LHCN-M2 (cell line): ENCODE data around the gene OGFOD3. TPM values are rescaled to one million over a fixed set of nuclear protein-coding genes. Genes with fewer than 3 reads are reported as not detected.

Source experiments
- total RNA-seq: library from RNA; depleted of rRNA; stranded (reverse); fragments of >200 nt; gene quantifications from 2 replicates; pipeline ENCODE4 v1.2.3, GENCODE V29; 2014; rRNA removed

Gene OGFOD3
- total RNA-seq, 1 experiment from 2014 or later = 28.7 TPM

Other genes with a start within 250 kb of the OGFOD3 start
- gene CCDC57, start 205.7 kb downstream of the OGFOD3 start, total RNA-seq = 11.0 and 13.5 TPM in 2 replicates
- 497 and 711 TPM in 2 replicates for gene SLC16A3, start 189.5 kb downstream of the OGFOD3 start, total RNA-seq
- 38.9 and 51.3 TPM in 2 replicates for gene CSNK1D, start 144.9 kb downstream of the OGFOD3 start, total RNA-seq
- gene CD7, start 101.0 kb downstream of the OGFOD3 start, total RNA-seq = 0.92 and 1.6 TPM in 2 replicates
- gene SECTM1, start 84.8 kb downstream of the OGFOD3 start, total RNA-seq = 139 and 147 TPM in 2 replicates
- 0.06 TPM in 2 replicates for gene TEX19, start 59.3 kb downstream of the OGFOD3 start, total RNA-seq
- 0.11 TPM in 1 of 2 replicates, not detected in the other for gene UTS2R, start 46.8 kb downstream of the OGFOD3 start, total RNA-seq
- gene HEXD, start 239 bp downstream of the OGFOD3 start, total RNA-seq = 12.0 and 14.6 TPM in 2 replicates
- gene CYBC1, start 32.2 kb upstream of the OGFOD3 start, total RNA-seq = 83.5 and 107 TPM in 2 replicates
- 62.7 and 62.8 TPM in 2 replicates for gene NARF, start 40.2 kb upstream of the OGFOD3 start, total RNA-seq
- gene FOXK2, start 101.1 kb upstream of the OGFOD3 start, total RNA-seq = 24.8 and 31.5 TPM in 2 replicates
- gene WDR45B, start 229.9 kb upstream of the OGFOD3 start, total RNA-seq = 90.8 and 116 TPM in 2 replicates